GDM1 (cell line): ENCODE measurements around the gene NADK2.

Experiments
- DNase-seq: peaks from one replicate; lab custom pipeline; 2025; lab: John Stamatoyannopoulos, UW

Gene NADK2

DNA sequence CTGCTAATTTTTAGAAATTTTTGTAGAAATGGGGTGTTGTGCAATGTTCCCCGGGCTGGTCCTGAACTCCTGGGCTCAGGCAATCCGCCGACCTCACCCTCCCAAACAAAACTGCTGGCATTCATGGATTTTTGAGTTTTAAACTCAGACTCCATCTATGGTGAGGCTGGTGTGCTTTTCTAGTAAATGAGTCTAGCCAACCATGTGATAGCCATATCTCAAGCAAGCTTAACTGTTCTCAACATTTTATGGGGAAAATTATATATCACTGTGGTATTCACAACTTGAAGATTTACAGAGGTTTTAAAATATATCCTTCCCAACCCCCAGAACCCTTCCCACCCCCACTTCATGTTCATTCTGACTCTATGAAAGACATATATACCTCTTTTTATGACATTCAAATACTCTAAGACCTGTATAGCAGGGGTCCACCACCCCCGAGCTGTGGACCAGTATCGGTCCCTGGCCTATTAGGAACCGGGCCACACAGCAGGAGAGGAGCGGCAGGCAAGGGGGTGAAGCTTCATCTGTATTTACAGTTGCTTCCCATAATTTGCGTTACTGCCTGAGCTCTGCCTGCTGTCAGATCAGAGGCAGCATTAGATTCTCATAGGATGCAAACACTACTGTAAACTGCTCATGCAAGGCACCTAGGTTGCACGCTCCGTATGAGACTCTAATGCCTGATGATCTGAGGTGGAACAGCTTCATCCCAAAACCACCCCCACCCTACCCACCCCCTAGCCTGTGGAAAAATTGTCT lies 4.5 kb upstream of the NADK2 start:
- no peak for DNase-seq

DNA sequence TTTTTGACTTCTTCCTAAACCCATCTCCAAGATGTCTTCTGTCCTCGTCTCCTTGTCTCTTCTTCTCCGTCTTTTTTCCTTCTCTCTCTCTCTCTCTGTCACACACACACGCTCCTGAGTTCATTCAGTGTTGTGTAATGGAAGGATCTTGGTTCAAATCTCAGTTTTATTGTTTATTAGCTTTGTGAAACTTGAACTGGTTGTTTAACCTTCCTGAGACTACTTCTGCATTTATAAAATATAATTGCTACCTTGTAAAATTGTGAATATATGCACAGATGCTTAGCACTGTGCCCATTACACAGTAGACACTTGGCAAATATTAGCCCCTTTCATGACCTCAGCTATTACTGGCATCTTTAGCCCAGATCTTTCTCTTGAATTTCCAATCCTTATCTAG lies 2.4 kb upstream of the NADK2 start:
- no peak for DNase-seq

DNA sequence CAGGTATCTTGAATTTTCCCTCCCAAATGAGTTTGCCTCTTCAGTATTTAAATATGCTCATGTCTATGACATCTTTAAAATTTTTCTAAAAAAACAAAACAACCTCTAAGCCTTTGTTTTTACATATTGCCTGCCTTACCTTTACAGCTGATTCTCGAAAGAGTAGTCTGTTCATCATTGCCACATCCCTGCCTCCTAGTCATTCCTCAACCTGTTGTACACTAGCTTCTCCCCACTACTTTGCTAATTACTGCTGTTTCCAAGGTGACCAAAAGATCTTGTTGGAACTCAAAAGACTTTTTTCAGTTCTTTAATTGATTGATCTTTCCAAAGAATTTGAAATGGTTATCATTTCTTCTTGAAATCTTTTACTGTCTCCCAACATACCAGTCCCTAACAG lies 1.9 kb upstream of the NADK2 start:
- no peak for DNase-seq

DNA sequence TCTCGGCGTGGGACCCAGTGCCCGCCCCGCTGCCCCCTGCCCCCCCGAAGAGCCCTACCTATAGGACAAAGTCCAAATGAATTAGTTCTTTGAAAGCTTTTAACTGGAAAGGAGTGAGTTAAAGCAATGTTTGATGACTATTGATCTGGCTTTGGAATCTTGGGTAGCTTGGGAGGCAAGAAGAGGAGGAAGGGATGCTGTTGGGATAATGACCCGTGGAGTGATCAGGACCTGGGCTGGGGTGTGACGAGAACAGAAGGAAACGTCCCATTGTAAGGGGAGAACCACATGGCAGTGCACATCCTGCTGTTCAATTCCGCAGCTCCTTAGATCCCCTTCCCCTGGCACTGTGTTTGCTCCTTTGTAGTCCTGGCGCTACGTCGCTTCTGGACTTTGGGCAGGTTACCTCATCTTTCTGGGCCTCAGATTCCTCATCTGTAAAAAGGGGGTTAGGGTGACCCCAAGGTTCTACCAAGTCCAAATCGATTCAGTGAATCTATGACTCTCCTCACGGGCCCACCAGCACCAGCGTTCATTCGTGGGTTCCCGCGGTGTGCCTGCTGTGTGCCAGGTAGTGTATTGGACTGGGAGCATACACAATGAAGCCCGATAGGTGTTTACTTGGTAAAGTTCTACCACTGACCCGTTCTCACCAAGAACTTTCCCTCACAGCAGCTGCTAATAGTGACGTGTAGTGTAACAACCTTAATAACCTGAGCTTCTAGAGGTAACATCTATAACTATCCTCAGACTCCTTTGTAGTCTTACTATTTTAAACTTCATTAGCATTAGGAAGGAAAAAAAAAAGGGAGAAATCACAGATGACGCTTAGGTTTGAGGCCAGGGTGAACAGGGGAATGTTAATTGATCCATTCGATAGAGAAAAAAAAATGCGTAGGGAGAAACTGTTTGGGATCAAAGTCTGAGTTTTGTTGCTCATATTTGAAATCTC lies 1.1 kb upstream of the NADK2 start:
- no peak for DNase-seq

DNA sequence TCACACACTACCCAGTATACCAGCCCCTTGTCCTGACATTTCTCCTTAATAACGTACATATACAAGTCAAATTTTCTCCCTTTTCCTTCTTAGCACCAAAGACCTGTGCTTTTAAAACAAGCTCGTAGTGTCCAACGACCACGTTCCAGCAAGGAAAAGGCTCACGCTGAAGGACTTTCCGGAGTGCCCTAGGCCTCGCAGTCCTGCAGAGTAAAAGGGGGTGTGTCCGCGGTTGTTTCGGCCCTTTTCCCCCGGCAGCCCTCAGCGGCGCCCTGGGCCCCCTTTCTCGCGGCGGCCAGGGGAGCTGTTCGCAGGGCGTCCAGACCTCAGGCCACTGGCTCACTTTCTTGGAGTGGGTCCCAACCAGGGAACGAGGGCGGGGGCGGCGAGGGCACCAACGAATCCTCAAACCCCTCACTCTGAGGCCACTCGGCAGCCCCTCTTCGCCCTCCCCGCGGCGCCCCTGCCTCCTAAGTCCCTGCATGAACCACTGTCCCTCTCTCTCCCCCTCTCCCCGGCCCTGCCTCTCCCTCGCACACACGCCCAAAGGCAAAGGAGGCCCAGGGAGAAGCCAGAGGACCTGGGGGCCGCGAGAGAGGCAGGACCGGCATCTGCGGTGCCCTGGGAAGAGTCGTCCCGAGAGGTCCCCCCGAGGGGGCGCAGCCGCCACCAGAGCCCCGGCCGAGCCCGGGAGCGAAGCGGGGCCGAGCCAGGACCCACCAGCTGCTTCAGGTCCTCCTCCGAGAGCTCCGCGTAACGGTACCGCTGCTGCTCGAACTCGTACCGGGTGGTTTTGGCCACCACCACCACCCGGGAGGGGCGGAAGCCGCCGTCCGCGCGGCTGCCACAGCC lies 720 bp downstream of the NADK2 start:
- no peak for DNase-seq

DNA sequence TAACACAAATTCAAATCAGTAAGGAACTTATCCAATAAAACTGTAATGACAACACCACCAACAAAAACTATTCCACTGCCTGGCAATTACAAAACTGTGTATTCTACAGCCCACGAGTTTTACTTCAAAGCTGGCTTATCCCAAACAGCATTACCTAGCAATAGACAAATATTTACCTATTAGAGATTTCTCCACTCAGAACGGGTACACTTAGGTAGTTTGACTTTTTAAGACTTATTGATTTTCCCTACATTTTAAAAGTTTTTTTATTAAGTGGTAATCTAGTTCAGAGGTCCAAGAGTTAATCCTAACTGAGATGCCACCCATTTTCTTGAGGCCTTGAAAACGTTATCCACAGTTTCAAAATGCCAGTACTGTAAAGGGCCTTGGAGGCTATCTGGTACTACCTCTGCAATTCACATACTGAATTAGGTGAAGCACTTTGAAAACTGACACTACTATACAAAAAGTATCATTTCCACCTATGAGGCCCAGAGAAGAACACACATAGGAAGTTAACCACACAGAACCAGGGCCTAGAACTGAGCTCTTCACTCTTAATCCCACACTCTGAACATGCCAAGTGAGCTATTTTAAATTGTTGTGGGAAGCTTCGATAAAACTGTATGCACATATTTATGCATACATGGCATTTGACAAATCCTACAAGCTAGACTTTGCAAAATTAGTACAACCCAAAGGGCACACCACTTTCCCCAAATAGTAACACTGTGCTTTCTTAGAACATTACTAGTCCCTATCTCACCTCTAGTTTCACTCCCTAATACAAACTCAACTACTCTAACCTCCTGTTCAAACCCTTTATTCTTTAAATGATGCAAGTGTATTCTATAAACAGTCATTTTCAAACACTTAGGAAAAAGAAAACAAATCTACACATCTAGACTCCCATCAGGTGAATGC lies 2.1 kb downstream of the NADK2 start:
- no peak for DNase-seq

DNA sequence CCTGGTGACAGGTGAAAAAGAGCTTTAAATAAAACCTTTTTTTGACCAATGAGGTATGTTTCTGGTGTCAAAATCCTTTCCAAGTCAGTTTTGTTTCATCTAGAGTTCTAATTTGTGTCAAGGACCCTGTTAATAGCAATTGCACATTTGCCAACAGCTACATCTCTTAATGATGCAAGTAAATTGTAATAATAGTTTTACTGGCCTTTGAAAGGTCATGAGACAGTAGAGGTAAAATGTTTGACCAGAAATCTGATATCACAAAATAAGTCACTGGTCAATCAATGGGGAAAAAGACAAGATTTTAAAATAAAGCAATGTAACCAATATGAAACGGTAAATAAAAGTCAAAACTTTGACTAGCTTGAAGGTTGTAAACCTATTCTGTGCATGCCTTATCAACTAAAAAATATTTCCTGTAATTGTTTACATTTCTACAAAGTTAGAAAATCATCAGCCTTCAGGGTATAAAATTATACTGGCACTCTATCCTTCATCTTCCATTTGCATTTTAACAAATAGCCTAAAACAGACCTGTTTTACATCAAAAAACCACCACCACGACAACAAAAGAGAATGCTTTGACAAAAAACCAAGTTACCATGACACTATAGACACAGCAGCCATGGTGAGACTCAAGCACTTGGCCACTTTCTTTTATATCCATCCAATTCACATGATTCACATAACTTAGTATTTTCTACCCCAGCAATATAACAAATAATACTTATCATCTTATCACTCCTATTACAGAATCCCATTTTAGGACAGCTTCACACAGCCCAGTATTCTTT lies 3.0 kb downstream of the NADK2 start:
- no peak for DNase-seq

DNA sequence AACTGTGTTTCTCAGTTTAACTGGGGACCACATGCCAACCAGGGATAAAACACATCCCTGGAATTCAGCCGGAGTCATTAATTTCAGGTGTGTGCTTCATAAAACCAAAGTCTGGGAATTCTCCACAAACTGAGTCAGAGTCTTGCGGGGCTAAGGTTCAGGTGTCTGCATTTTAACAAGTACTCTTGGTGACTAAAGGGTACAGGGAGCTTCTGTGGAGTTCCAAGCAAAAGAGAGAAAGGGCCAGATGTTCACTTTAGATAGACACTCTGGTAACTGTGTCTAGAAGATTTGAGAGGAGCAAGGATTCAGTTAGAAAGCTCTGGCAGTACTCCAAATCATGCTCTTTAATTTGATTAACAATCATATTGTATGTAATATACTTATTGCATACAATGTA lies 4.0 kb downstream of the NADK2 start:
- no peak for DNase-seq

DNA sequence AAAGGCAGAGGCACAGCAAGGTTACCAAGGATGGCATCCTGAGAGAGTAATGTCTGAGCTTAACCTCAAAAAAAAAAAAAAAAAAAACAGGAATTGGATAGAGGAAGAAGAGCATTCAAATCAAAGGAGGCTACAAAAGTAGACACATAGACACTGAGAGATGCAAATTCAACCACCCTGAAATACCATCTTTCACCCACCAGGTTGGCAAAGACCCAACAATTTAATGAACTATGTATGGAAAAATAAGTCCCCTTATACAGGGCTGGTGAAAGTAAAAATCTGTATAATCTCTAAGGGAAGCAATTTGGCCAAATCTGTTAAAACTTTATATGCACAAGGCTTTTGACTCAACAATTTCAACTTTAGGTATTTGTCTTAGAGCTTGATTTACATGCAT lies 4.9 kb downstream of the NADK2 start:
- DNase-seq = no peak

DNA sequence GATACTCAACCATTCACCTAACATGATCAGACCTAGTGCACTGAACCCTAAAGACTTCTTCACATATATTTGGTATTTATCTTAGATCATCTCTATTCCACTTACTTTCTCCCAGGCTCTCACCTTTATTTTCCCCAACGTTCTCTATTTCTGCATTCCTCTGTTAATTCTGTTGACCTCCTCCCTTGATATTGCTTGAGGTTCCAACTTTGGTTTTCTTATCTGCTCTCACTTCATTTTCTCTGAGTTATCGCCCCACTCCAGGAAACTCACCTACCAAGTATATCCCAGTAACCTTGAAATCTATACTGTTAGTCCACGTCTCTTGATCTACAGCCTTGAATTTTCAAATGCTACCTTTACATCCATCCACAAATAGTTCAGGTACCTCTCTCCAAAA lies 9.2 kb downstream of the NADK2 start:
- DNase-seq = no peak

DNA sequence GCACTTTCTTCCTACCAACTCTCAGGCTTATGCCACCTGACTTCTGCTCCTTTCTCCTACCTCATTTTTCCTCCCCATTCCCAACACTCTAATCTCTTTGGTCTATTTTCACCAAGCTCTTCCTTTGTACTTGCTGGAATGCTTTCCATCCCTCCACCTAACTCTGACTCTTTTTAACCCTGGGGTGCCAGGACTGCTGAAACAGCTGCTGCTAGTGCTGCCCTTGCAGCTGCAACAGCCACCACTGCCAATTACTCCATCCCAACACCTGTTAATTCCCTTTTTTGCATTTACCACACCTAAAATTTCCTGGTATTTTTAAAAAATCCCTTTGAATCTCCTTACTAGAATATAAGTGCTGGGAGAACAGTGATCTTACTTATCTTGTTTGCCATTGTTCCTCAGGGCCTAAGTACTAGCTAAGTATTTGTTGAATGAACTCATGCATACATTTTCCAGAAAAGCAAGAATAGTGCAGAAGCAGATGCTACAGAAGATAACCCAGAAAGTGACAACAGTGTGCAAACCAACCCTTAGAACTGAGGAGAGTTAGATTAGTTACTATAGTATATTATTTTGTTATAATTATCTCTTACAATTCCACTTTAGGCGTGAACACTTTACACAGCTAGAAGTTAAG lies 11.5 kb downstream of the NADK2 start:
- DNase-seq = no peak

DNA sequence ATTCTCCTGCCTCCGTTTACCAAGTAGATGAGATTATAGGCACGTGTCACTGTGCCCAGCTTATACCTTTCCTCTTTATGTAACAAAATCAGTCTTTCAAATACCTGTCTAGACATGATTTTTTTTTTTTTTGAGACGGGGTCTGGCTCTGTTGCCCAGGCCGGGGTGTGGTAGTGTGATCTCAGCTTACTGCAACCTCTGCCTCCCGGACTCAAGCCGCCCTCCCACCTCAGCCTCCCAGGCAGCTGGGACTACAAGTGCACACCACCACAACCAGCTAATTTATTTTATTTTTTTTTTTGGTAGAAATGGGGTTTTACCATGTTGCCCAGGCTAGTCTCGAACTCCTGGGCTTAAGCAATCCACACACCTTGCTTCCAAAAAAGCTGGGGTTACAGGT lies 13.2 kb downstream of the NADK2 start:
- no peak for DNase-seq

DNA sequence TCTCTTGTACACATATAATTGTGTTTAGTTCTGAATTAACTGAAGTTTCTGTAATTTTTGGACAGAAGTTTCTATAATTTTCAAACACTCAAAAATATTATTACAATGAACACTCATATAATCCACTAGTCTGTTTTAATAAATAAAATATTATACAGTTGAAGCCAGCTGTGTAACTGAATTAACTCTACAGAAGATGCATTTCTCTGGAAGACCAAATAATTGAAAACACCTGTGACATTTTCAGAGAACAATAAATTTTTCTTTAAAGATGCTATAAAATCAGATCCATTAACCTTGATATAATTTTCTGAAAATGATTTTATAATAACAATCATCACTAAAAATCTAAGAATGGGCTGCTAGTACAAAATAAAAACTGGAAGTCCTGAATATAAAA lies 14.7 kb downstream of the NADK2 start:
- no peak for DNase-seq

DNA sequence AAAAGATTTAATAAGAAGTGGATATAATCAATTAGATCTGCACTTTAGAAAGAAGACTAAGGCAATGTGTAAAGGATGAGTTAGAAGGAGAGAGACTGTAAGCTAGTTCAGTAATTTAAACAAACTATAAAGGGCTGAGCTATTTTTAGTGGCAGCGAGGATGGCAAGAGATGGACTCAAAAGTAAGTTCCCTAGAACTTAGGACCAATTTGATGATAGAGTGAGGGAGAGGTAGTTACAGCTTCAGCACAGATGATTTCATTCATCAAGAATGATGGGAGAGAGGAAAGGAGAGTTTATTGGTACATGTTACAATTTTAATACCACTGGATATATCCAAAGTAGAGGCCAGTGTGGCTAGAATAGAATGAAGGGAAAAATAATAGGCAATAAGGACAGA lies 19.1 kb downstream of the NADK2 start:
- DNase-seq = no peak

DNA sequence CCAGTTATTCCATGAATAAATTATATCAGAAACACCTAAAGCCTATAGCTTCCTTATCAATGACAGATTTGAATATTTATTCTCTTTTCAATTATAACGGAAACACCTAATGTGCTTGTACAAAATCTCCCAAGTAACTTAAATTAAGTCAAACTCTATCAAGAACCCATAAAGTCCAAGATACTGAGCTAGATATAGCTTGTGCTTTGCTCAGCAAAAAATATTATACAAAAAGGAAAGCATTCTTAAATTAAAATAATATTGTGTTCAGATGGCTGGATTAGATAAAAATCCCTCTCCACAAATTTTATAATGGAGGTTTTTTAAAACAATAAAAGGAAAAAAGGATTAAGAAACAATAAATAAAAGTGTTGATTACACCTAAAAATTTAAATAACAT lies 23.7 kb downstream of the NADK2 start:
- no peak for DNase-seq

DNA sequence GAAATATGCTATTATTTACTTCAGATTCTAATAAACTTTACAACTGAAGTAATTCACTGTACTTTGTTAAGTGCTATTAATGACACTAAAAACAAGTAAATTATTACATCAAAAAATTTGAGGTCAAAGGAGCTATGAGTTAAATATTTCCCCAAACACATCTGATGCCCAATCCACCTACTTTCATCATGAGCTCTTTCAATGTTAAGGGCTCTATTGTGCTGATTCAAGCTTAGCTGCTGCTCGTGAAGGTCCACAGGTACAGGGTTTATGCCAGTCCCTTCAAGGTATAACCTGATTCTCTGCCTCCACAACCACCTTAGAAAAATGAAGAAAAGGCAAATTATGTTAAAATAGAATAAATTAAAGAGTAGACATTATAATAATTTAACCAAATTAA lies 24.2 kb downstream of the NADK2 start:
- DNase-seq = no peak

DNA sequence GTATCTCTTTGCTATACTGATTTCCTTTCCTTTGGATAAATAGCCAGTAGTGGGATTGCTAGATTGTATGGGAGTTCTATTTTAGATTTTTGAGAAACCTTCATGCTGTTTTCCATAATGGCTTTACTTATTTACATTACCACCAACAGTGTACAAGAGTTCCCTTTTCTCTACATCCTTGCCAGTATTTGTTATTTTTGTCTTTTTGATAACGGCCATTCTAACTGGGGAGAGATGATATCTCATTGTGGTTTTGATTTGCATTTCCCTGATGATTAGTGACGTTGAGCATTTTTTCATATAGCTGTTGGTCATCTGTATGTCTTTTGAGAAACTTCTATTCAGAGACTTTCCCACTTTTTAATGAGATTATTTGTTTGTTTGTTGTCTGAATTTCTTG lies 25.8 kb downstream of the NADK2 start:
- DNase-seq = no peak

DNA sequence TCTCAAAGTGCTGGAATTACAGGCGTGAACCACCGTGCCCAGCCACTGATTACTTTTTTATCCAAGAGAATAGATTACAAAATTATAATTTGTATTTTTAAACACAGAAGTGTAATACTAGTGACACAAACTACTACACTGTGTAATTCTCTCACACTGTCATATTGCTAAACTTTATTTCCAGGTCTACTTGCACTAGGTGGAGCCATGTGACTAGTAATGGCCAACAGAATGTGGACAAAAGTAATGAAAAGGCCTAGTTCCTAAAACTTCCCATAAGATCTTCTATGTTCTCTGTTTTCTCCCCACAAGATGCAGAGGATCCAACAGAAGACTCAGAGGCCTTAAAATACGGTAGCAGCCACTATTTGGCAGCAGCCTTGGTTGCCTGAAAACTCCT lies 27.3 kb downstream of the NADK2 start:
- DNase-seq = no peak

DNA sequence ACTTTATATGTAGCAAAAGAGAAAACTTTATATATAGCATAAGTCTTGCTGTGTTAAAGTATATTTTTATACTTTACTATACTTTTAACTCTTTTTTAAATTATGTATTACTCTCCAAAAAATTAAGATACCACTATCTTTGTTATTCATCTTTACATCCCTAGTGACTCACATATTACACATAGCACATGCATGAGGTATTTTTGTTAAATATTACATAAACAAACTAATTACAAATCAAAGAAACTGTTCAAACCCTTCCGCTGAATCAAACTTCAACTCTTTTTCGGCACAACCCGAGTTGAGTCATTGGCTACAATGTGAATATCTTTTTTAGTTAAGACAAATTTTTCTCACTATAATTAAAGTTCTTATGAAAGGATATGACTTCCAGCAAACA lies 32.1 kb downstream of the NADK2 start:
- DNase-seq = no peak

DNA sequence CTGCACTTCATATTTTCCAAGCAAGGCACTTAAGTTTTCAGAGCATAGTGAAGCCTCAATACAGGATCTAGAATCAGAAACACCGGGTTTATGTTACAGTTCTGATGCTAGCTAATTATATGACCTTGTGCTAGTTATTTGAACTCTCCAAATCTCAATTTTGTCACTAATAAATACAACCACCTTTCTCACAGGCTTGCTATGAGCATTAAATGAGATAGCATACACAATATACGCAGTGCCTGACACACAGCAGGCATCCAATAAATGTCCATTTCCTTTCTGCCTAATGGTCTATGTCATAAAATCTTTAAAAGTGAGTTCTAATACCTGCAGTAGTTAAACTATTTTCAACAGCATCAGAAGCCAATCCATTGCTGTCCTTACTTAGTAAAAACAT lies 32.9 kb downstream of the NADK2 start:
- DNase-seq = no peak
